Uterus (tissue), 4 donors: ENCODE measurements around the gene KRTAP1-3. TPM values are rescaled to one million over a fixed set of nuclear protein-coding genes. Genes with fewer than 3 reads are reported as not detected.

Source experiments
- DNase-seq, 2 donors: peaks; one replicate each; pipeline ENCODE4 v3.0.0-alpha.2; 2019 to 2020
- H3K27ac ChIP-seq, 2 donors: fragments of 200-600 bp; sonication (generic); 1 replicate in 1 of 2; 2 replicates in 1 of 2; pipeline ENCODE4 v1.5.1; 2016 to 2018
- H3K27me3 ChIP-seq, 2 donors: fragments of 200-600 bp; sonication (generic); one replicate each; pipeline ENCODE4 v1.5.1; 2018 to 2019; ENCODE audit warnings: control low read depth in 1 of 2
- H3K36me3 ChIP-seq, 2 donors: fragments of 200-600 bp; sonication (generic); one replicate each; pipeline ENCODE4 v1.5.1; 2019; ENCODE audit warnings: control low read depth in 1 of 2
- H3K4me1 ChIP-seq, 2 donors: fragments of 200-600 bp; sonication (generic); one replicate each; pipeline ENCODE4 v1.5.1; 2018 to 2019; ENCODE audit warnings: control low read depth in 1 of 2
- H3K4me3 ChIP-seq, 2 donors: fragments of 200-600 bp; sonication (generic); 1 replicate in 1 of 2; 2 replicates in 1 of 2; pipeline ENCODE4 v1.5.1; 2018 to 2019; ENCODE audit warnings: mild to moderate bottlenecking in 1 of 2
- H3K9me3 ChIP-seq, 2 donors: fragments of 200-600 bp; sonication (generic); one replicate each; pipeline ENCODE4 v1.5.1; 2019; ENCODE audit warnings: control low read depth in 1 of 2
- CTCF ChIP-seq, 4 experiments: fragments of 200-600 bp in 2 of 4; fragments of 450-650 bp in 2 of 4; sonication (generic) in 2 of 4; IDR thresholded peaks; one replicate each; pipeline ENCODE4 v1.5.1; 2016 to 2019; ENCODE audit warnings: antibody characterized with exemption in 4 of 4, mild to moderate bottlenecking in 2 of 4, moderate library complexity in 1 of 4
- POLR2A ChIP-seq, 2 donors: fragments of 450-650 bp; IDR thresholded peaks; one replicate each; pipeline ENCODE4 v1.6.1; 2016; ENCODE audit warnings: antibody characterized with exemption in 2 of 2, mild to moderate bottlenecking in 1 of 2, moderate library complexity in 1 of 2
- intact Hi-C: fragments of 100-400 bp; cut with DNase I; formaldehyde crosslinking; loops from one replicate; pipeline ENCODE4 v1.15.1; 2023; ENCODE audit warnings: low total_unique reads
- total RNA-seq, 4 donors: library from RNA; depleted of rRNA in 3 of 4; stranded (reverse); fragments of >200 nt in 3 of 4; gene quantifications; one replicate each; pipeline versions ENCODE4 v1.1.0 to v1.2.4, GENCODE V29; 2014 to 2023
- donor health status: DM: yes; HTN: yes; CAD: no.

KRTAP1-3 gene
- total RNA-seq, 4 donors from 2014 or later, result not detected

- TF ChIP-seq CTCF (IDR thresholded peaks at IDR 0.05) (no peak), POLR2A (IDR thresholded peaks at IDR 0.05) (no peak)
- no peak for DNase-seq
- intact Hi-C loops, result no loop called here
- Histone ChIP-seq H3K27me3 (no peaks in the 10 kb centered on the region), H3K4me1 (no peaks in the 10 kb centered on the region), H3K9me3 (no peaks in the 10 kb centered on the region), H3K36me3 (no peaks in the 10 kb centered on the region), H3K27ac (no peak within 1 kb of the TSS), H3K4me3 (no peak within 1 kb of the TSS)
Measured at GRCh38 chr17:41029633-41030245, 4.9 kb downstream of the KRTAP1-3 start, which contains the start of gene KRTAP1-4. TSS of gene KRTAP1-4 (minus strand) at chr17:41030195. CDS start at chr17:41030078, 117 bp downstream.

GRCh38 chr17:41026715-41027471, 7.8 kb downstream of the KRTAP1-3 start, which contains the start of gene KRTAP1-5:
TSS of gene KRTAP1-5 (minus strand) at chr17:41027208. CDS start at chr17:41027155, 53 bp downstream.
- H3K4me1 ChIP-seq, result no peaks in the 10 kb centered on the region
- TF ChIP-seq POLR2A (IDR thresholded peaks at IDR 0.05), result no peak
- no peak for TF ChIP-seq CTCF (IDR thresholded peaks at IDR 0.05)
- no peak within 1 kb of the TSS for H3K27ac ChIP-seq
- no peaks in the 10 kb centered on the region for H3K9me3 ChIP-seq
- H3K36me3 ChIP-seq, result no peaks in the 10 kb centered on the region
- DNase-seq, result no peak
- intact Hi-C loops, result no loop called here
- no peaks in the 10 kb centered on the region for H3K27me3 ChIP-seq
- no peak within 1 kb of the TSS for H3K4me3 ChIP-seq

DNA sequence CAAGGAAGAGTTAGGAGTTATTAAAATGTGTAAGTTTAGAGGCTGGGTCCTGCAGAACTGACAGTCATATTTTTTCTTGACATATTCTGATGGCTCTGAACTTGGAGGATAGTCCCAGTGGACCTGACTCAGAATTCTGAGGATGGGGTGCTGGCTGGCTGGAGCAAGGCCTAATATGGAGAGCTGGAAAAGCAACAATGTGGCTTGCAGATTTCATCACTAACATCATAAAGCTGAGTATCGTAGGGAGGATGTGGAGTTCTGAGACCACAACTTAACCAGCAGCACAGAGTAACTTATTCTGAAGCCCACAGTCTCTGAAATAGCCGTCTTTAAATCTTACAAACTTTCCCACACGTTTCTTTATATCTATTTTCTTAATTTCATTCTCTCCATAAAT, 10.0 kb downstream of the KRTAP1-3 start:
- no peak for TF ChIP-seq POLR2A (IDR thresholded peaks at IDR 0.05)
- Histone ChIP-seq H3K4me3 (no peak overlapping the region), H3K9me3 (no peaks in the 10 kb centered on the region), H3K36me3 (no peaks in the 10 kb centered on the region), H3K27ac (no peak overlapping the region), H3K27me3 (no peaks in the 10 kb centered on the region), H3K4me1 (no peaks in the 10 kb centered on the region)
- intact Hi-C loops, result no loop called here
- no peak for DNase-seq

- H3K36me3 ChIP-seq, result no peaks in the 10 kb centered on the region
- H3K27ac ChIP-seq, result no peak overlapping the region
- H3K4me3 ChIP-seq, result no peak overlapping the region
- no peak for DNase-seq
- H3K9me3 ChIP-seq, result no peaks in the 10 kb centered on the region
- intact Hi-C loops, result no loop called here
- TF ChIP-seq POLR2A (IDR thresholded peaks at IDR 0.05) (no peak), CTCF (IDR thresholded peaks at IDR 0.05) (no peak)
- H3K27me3 ChIP-seq, result no peaks in the 10 kb centered on the region
- H3K4me1 ChIP-seq, result no peaks in the 10 kb centered on the region
Measured at GRCh38 chr17:41020336-41020735, 14.3 kb downstream of the KRTAP1-3 start.

GRCh38 chr17:41019415-41019814, 15.3 kb downstream of the KRTAP1-3 start:
- TF ChIP-seq POLR2A (IDR thresholded peaks at IDR 0.05), result no peak
- no peak for TF ChIP-seq CTCF (IDR thresholded peaks at IDR 0.05)
- H3K4me1 ChIP-seq, result no peaks in the 10 kb centered on the region
- H3K4me3 ChIP-seq, result no peak overlapping the region
- no peaks in the 10 kb centered on the region for H3K36me3 ChIP-seq
- DNase-seq, result no peak
- H3K27ac ChIP-seq, result no peak overlapping the region
- intact Hi-C loops, result no loop called here
- H3K9me3 ChIP-seq, result no peaks in the 10 kb centered on the region
- H3K27me3 ChIP-seq, result no peaks in the 10 kb centered on the region
